Measurements from ENCODE around the gene NSMCE1. TPM values are rescaled to one million over a fixed set of nuclear protein-coding genes. Genes with fewer than 3 reads are reported as not detected.

NSMCE1 gene
- total RNA-seq, 1 experiment from 2014 or later, result 39.5 TPM

DNA sequence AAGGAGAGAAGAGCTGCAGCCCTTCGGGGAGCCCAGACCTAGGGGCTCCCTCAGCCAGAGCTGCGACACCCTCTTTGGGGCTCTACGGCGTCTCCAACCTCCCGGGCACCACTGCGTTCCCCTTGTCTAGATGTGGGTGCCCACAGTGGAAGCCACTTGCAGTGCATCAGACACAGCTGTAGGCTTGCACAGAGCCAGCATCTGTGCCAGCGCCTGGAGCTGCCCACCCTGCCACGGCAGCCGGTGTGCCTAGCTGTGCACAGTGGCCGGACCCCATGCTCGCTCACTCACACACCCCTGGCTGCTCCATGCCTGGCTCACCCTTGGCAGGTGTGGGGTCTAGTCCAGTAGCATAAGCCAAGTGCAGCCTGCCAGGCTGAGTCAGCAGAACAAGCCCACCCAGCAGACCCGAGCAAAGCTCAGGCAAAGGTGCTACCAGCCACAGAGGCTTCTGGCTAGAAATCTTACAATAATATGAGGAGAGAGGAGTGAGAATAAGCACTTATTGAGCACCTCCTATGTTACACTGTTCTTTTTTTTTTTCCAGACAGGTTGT, 78.2 kb downstream of the NSMCE1 start:
- peaks cover 12% of the 10 kb centered on the region; the same call in 1 of the 2 replicates for H3K4me1 ChIP-seq
- H3K27ac ChIP-seq, result no peak overlapping the region
- no peak for DNase-seq
- no peaks in the 10 kb centered on the region for H3K36me3 ChIP-seq
- no peaks in the 10 kb centered on the region for H3K9me3 ChIP-seq (replicated peaks)
- H3K4me3 ChIP-seq, result no peak overlapping the region
- H3K27me3 ChIP-seq, result no peaks in the 10 kb centered on the region

DNA sequence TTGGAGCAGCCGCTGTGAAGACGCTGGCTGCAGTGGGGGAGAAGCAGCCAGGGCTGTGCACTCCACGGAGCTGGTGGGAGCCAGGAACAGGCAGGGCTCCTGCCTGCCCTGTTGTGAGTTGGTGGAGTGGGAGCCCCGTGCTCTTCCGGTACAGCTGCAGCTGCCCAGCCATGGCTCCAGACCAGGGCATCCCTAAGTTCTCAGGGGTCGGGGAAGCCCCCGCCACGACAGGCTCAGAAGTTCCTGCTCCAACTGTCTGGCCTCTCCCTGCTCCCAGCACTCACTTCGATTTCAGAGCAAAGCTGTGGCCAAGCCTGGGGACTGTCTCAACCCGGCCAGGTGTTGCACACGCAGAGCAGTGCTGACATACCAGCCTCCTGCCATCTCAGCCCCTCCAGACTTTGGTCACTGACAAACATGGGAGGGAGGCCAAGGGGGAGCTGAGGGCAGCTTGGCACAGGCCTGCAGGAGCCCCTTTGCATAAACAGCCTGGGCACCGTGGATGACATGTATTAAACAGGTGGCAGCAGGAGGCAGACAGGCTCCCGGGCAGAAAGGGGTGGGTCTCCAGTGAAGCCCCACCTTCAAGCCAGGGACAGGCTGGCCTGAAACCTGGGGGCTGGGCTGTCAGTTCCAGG, 79.1 kb downstream of the NSMCE1 start:
- H3K27ac ChIP-seq, result peak overlapping the region; percentile 70
- H3K36me3 ChIP-seq, result no peaks in the 10 kb centered on the region
- H3K4me1 ChIP-seq, result peaks cover 12% of the 10 kb centered on the region; the same call in 1 of the 2 replicates

DNA sequence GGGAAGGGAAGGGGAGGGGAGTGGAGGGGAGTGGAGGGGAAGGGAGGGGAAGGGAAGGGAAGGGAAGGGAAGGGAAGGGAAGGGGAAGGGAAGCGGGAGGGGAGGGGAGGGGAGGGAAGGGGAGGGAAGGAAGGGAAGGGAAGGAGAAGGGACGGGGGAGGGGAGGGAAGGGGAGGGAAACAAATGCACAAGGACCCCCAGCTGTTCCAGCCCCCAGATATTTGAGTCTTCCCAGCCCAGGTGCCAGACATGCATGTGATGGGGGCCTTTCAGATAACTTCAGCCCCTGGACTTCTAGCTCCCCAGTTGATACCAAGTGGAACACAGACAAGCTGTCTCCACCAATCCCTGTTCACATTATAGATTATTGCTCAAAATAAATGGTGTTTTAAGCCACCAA, 79.9 kb downstream of the NSMCE1 start:
- Histone ChIP-seq H3K27ac (peak overlapping the region; percentile 70), H3K9me3 (replicated peaks) (no peaks in the 10 kb centered on the region), H3K27me3 (no peaks in the 10 kb centered on the region), H3K4me3 (peak overlapping the region; percentile 41), H3K4me1 (peaks cover 12% of the 10 kb centered on the region; the same call in 1 of the 2 replicates), H3K36me3 (no peaks in the 10 kb centered on the region)
- peak in 1 of 2 experiments; percentile 49 for DNase-seq

More for the DNA sequence above, 79.1 kb downstream of the NSMCE1 start:
- no peaks in the 10 kb centered on the region for H3K9me3 ChIP-seq (replicated peaks)
- peak; percentile 74 to 81 for DNase-seq
- peak overlapping the region; percentile 41 for H3K4me3 ChIP-seq
- H3K27me3 ChIP-seq, result no peaks in the 10 kb centered on the region

DNA sequence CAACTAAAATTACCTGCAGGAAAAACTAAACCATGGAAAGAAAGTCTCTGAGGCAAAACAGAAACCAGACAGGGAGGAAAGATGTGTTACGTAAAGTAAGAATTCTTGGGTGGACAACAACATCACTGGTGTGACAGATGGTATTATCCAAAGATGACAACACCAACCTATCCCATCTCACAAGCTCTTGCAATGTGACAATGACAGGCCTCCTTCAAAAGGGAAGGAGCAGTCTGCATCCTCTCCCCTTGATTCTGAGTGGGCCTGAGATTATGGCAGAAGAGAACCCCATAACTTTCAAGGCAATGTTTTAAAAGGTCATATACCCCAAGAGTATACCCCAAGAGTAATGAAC, 82.8 kb downstream of the NSMCE1 start:
- H3K27ac ChIP-seq, result no peak overlapping the region
- H3K27me3 ChIP-seq, result no peaks in the 10 kb centered on the region
- H3K36me3 ChIP-seq, result no peaks in the 10 kb centered on the region
- peaks cover 15% of the 10 kb centered on the region; the same call in 1 of the 2 replicates for H3K4me1 ChIP-seq
- DNase-seq, result no peak
- H3K4me3 ChIP-seq, result no peak overlapping the region
- H3K9me3 ChIP-seq (replicated peaks), result no peaks in the 10 kb centered on the region

DNA sequence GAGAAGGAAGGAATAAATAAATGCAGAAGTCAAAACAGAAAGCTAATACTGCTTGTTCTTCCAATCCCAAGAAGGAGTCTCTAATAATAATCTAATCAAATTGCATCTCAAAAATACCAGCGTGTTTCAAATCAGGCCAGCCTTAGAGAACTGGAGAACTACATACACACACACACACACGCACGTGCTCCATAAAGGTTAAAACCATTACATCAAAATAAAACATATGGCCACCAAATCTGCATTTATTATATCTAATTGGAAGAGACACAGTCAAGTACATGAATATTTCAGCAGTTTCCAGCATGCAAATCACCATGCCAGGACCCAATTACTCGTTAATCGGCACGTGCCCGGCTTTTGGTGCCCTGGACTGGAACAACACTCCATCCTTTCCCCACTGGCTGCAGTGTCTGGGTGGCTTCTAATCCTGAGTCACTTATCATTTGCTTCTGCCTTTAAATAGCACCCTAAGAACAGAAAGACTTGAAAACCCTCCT, 85.6 kb downstream of the NSMCE1 start:
- no peak for DNase-seq
- Histone ChIP-seq H3K4me3 (no peak overlapping the region), H3K9me3 (replicated peaks) (no peaks in the 10 kb centered on the region), H3K4me1 (peaks cover 16% of the 10 kb centered on the region; the same call in 1 of the 2 replicates), H3K27ac (no peak overlapping the region), H3K36me3 (no peaks in the 10 kb centered on the region), H3K27me3 (no peaks in the 10 kb centered on the region)

DNA sequence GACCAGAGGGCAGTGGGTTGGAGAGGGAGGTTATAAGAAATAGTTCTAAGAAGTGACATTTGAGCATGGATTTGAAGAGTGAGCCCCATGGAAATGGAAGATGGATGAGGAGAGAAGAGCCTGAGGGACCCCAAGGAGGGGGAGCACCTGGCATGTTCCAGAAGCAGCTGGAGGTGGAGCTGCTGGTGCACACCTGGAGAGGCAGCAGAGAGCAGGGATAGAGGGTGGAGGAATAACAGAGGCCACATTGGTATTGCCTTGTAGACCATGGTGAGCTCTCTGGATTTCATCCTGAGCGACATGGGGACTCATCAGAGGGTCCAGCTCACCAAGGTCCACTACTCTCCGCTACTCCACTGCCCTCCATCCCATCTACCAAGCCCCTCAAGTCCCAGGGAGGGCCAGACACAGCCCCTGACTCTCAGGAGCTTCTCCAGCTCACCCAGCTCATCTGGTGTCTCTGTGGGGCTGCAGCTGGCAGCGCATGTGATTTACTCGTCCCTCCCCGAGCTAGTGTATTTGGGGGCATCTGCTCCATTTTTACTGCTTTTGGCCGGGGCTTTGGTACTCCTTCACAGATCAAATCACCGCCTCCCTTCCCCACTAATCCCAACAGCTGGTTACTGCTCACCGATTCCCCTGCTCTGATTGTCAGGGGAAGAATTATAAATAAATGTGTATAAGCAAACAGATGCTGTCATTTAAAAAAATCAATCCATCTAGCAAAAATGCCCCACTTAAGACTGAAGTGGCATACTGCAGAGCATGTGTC, 87.4 kb downstream of the NSMCE1 start:
- DNase-seq, result peak; percentile 35 to 64
- H3K36me3 ChIP-seq, result no peaks in the 10 kb centered on the region
- no peak overlapping the region for H3K4me3 ChIP-seq
- H3K4me1 ChIP-seq, result peaks cover 16% of the 10 kb centered on the region; the same call in 1 of the 2 replicates
- no peaks in the 10 kb centered on the region for H3K9me3 ChIP-seq (replicated peaks)
- H3K27ac ChIP-seq, result no peak overlapping the region
- no peaks in the 10 kb centered on the region for H3K27me3 ChIP-seq

DNA sequence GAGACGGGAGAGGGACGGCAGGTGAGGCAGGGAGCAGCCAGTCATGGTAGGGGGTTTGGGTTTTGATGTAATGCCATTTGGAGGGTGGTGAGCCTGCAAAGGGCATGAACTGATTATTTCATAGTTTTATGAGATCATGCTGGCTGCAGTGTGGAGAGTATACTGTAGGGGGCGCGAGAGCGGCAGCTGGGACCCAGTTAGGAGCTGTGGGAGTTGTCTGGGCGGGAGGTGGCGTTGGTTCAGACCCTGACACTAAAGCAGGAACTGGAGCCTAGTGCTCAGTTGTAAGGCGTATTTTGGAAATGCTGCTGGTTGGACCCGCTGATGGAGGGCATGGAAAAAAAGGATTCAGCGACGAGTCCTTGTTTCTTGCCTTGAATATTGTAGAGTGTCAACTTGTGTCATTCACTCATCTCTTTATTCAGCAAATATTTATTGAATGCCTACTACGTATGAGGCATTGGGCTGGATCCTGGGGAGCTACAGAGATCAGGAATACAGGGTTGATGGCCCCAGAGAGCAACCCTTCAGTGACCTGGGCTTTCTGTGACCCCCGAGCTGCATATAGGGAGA, 89.0 kb downstream of the NSMCE1 start:
- no peak overlapping the region for H3K27ac ChIP-seq
- no peak overlapping the region for H3K4me3 ChIP-seq
- no peaks in the 10 kb centered on the region for H3K27me3 ChIP-seq
- no peaks in the 10 kb centered on the region for H3K9me3 ChIP-seq (replicated peaks)
- DNase-seq, result peak; percentile 77 to 88
- peaks cover 16% of the 10 kb centered on the region; the same call in 1 of the 2 replicates for H3K4me1 ChIP-seq
- no peaks in the 10 kb centered on the region for H3K36me3 ChIP-seq

DNA sequence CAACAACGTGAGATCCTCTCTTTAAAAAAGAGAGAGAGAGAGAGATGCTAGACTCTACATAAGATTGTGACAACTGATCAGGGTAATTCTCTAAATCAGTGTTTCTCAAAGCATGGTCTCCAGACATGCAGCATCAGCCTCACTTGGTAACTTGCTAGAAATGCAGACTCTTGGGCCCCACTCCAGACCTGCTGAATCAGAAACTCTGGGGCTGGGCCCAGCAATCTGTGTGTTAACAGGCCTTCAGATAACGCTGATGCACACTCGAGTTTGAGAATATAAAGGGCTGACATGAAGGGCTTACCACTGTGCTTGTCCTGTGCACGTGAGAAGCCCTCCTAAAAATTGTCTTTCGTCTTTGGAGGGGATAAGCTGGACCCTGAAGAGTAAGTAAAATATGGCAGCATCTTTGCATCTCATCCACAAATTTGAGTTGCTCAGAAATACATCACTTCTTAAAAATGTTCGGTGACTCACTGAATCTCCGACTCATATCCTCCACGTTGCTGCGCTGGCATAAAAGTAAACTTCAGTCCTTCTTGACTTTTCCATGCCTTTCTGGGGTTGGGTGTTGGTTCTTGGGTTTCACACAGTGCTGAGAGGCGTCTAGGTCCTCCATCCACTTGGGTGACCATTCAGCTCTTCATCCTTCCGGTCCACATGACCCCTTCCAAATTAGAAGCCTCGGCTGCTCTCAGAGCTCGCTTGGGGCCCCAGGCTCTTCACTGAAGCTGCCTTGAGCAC, 91.4 kb downstream of the NSMCE1 start:
- no peak overlapping the region for H3K4me3 ChIP-seq
- H3K36me3 ChIP-seq, result no peaks in the 10 kb centered on the region
- H3K4me1 ChIP-seq, result peaks cover 16% of the 10 kb centered on the region; the same call in 1 of the 2 replicates
- no peak for DNase-seq
- H3K27me3 ChIP-seq, result no peaks in the 10 kb centered on the region
- H3K9me3 ChIP-seq (replicated peaks), result no peaks in the 10 kb centered on the region
- H3K27ac ChIP-seq, result no peak overlapping the region

DNA sequence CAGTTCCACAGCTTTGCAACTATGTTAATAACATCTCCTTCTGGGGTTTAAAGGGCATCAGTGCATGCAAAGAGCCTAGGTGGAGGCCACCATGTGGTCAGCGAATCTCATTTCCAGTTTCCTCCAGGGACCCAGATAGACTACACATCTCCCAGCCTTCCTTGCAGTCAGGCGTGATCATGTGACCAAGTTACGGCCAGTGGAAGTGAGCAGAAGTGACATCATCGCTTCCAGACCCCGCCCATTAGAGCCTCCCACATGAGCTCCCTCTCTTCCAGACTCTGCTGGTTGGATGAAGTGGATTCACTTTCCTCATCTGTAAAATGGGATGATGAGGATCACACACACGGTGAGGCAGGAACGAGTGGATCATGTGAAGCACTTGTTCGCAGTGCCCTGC, 92.7 kb downstream of the NSMCE1 start:
- Histone ChIP-seq H3K4me3 (no peak overlapping the region), H3K9me3 (replicated peaks) (0 out of 2 replicates have a peak, but pooled peaks cover 3% of the 10 kb centered on the region), H3K4me1 (peaks cover 8% of the 10 kb centered on the region; the same call in 1 of the 2 replicates), H3K27me3 (no peaks in the 10 kb centered on the region), H3K27ac (no peak overlapping the region), H3K36me3 (no peaks in the 10 kb centered on the region)
- DNase-seq, result peak in 1 of 2 experiments; percentile 27

Other genes starting within 250 kb of the NSMCE1 start
- gene C16orf82, start 201.8 kb downstream of the NSMCE1 start, total RNA-seq (2014; rRNA removed; shearing (Covaris generic)), result not detected in 2 replicates
- 4.3 and 4.9 TPM in 2 replicates for gene KDM8, start 65.2 kb downstream of the NSMCE1 start, total RNA-seq (2014; rRNA removed; shearing (Covaris generic))
- 71.0 and 75.1 TPM in 2 replicates for gene IL4R, start 45.2 kb upstream of the NSMCE1 start, total RNA-seq (2014; rRNA removed; shearing (Covaris generic))
- gene IL21R, start 133.4 kb upstream of the NSMCE1 start, total RNA-seq (2014; rRNA removed; shearing (Covaris generic)), result 3.8 and 4.6 TPM in 2 replicates